Rectal smooth muscle tissue (tissue), 1 donor: ENCODE data around the gene DHRS9.

Source experiments
- H3K27ac ChIP-seq: one replicate; pipeline ENCODE4 v1.7.0; 2013; ENCODE audit warnings: low read depth, low read length, inconsistent platforms
- H3K27me3 ChIP-seq: one replicate; pipeline ENCODE4 v1.7.0; 2013; ENCODE audit warnings: low read length; ENCODE audit not compliant: control insufficient read depth, insufficient read depth
- H3K36me3 ChIP-seq: one replicate; pipeline ENCODE4 v1.7.0; 2013; ENCODE audit warnings: low read length; ENCODE audit not compliant: control insufficient read depth, insufficient read depth
- H3K4me1 ChIP-seq: one replicate; pipeline ENCODE4 v1.7.0; 2013; ENCODE audit warnings: low read length; ENCODE audit not compliant: control insufficient read depth, insufficient read depth
- H3K4me3 ChIP-seq: one replicate; pipeline ENCODE4 v1.7.0; 2013; ENCODE audit warnings: low read length
- H3K9ac ChIP-seq: one replicate; pipeline ENCODE4 v1.7.0; 2013; ENCODE audit warnings: low read length

DHRS9 gene

GRCh38 chr2:169069341-169069740, at the start of gene DHRS9:
Gene DHRS9 (plus strand): TSS chr2:169069563. CDS start chr2:169081582, 12,019 bp downstream.
- Histone ChIP-seq H3K4me3 (peak within 1 kb of the TSS; percentile 42), H3K9ac (no peak within 1 kb of the TSS), H3K4me1 (no peaks in the 10 kb centered on the region), H3K27ac (no peak within 1 kb of the TSS), H3K36me3 (no peaks in the 10 kb centered on the region), H3K27me3 (no peaks in the 10 kb centered on the region)

GRCh38 chr2:169023161-169023560, 46.2 kb upstream of the DHRS9 start:
- H3K4me1 ChIP-seq = no peaks in the 10 kb centered on the region
- no peak overlapping the region for H3K27ac ChIP-seq
- no peaks in the 10 kb centered on the region for H3K36me3 ChIP-seq

DNA sequence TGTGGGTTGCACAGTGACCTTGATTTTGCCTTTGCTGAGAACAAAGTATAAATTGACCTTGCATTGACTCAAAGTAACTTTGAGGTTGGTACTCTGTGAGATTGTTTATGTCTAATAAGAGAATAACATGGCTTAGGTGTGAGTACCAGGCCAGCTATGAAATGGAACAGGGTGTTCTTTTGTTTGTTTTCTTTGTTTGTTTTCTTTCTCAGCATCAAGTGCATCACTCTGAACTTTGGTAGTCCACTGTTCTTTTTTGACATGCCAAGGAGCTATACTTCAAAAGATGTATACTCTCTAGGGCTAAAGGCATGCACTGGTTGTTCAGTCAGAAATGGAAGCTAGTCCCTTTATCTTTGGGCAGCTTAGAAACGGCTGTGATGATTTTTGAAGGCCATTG, 43.3 kb upstream of the DHRS9 start:
- no peak overlapping the region for H3K27ac ChIP-seq

More at GRCh38 chr2:169023161-169023560, 46.2 kb upstream of the DHRS9 start:
- H3K9ac ChIP-seq = no peak overlapping the region
- no peaks in the 10 kb centered on the region for H3K27me3 ChIP-seq
- H3K4me3 ChIP-seq = no peak overlapping the region

GRCh38 chr2:169027234-169027633, 42.1 kb upstream of the DHRS9 start:
- Histone ChIP-seq H3K27me3 (no peaks in the 10 kb centered on the region), H3K27ac (no peak overlapping the region), H3K4me3 (no peak overlapping the region), H3K36me3 (no peaks in the 10 kb centered on the region), H3K9ac (no peak overlapping the region), H3K4me1 (no peaks in the 10 kb centered on the region)

More for the DNA sequence above, 43.3 kb upstream of the DHRS9 start:
- Histone ChIP-seq H3K4me3 (no peak overlapping the region), H3K9ac (no peak overlapping the region), H3K27me3 (no peaks in the 10 kb centered on the region), H3K4me1 (no peaks in the 10 kb centered on the region), H3K36me3 (no peaks in the 10 kb centered on the region)

GRCh38 chr2:169029341-169029740, 40.0 kb upstream of the DHRS9 start:
- H3K4me3 ChIP-seq = no peak overlapping the region
- no peaks in the 10 kb centered on the region for H3K4me1 ChIP-seq
- no peaks in the 10 kb centered on the region for H3K27me3 ChIP-seq
- no peaks in the 10 kb centered on the region for H3K36me3 ChIP-seq
- H3K27ac ChIP-seq = no peak overlapping the region
- H3K9ac ChIP-seq = no peak overlapping the region

- Histone ChIP-seq H3K36me3 (no peaks in the 10 kb centered on the region), H3K4me3 (no peak within 1 kb of the TSS), H3K27ac (no peak within 1 kb of the TSS), H3K9ac (no peak within 1 kb of the TSS), H3K27me3 (no peaks in the 10 kb centered on the region), H3K4me1 (no peaks in the 10 kb centered on the region)
These were observed 38.2 kb upstream of the DHRS9 start, which contains the start of gene ABCB11 for GRCh38 chr2:169031202-169031601. Gene ABCB11 (minus strand): TSS chr2:169031324. CDS start chr2:169018125, 13,199 bp downstream.

DNA sequence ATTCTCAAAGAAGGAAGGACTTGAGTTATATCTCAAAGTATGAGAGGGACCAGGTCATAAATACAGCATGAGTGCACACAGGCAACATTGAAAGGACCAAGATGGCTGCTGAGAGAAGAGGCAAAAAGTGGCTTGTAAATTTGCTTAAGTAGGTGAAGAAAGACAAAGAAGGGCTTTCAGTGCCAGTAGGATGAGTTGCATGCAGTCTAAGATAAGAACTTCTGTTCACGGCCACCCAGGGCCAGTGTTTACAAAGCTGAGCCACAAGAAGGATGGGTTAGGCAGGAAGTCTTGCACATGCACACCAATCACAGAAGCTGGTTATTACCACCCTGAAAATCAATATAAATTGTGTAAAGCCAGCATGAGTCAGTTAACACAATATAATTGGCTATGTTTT, 35.1 kb upstream of the DHRS9 start:
- H3K9ac ChIP-seq = no peak overlapping the region
- H3K27me3 ChIP-seq = no peaks in the 10 kb centered on the region
- H3K27ac ChIP-seq = no peak overlapping the region
- no peaks in the 10 kb centered on the region for H3K4me1 ChIP-seq
- no peak overlapping the region for H3K4me3 ChIP-seq
- no peaks in the 10 kb centered on the region for H3K36me3 ChIP-seq

- Histone ChIP-seq H3K4me3 (no peak overlapping the region), H3K4me1 (no peaks in the 10 kb centered on the region), H3K9ac (no peak overlapping the region), H3K27ac (no peak overlapping the region), H3K27me3 (no peaks in the 10 kb centered on the region), H3K36me3 (no peaks in the 10 kb centered on the region)
These were observed 34.3 kb upstream of the DHRS9 start for GRCh38 chr2:169034984-169035544.

- no peaks in the 10 kb centered on the region for H3K4me1 ChIP-seq
- H3K4me3 ChIP-seq = no peak overlapping the region
- H3K36me3 ChIP-seq = no peaks in the 10 kb centered on the region
- H3K9ac ChIP-seq = no peak overlapping the region
- H3K27me3 ChIP-seq = no peaks in the 10 kb centered on the region
- H3K27ac ChIP-seq = no peak overlapping the region
These were observed 33.5 kb upstream of the DHRS9 start for GRCh38 chr2:169035887-169036286.

GRCh38 chr2:169036736-169037440, 32.5 kb upstream of the DHRS9 start:
- H3K27ac ChIP-seq = no peak overlapping the region
- H3K4me3 ChIP-seq = no peak overlapping the region
- H3K4me1 ChIP-seq = no peaks in the 10 kb centered on the region
- H3K9ac ChIP-seq = no peak overlapping the region
- H3K27me3 ChIP-seq = no peaks in the 10 kb centered on the region
- H3K36me3 ChIP-seq = no peaks in the 10 kb centered on the region

DNA sequence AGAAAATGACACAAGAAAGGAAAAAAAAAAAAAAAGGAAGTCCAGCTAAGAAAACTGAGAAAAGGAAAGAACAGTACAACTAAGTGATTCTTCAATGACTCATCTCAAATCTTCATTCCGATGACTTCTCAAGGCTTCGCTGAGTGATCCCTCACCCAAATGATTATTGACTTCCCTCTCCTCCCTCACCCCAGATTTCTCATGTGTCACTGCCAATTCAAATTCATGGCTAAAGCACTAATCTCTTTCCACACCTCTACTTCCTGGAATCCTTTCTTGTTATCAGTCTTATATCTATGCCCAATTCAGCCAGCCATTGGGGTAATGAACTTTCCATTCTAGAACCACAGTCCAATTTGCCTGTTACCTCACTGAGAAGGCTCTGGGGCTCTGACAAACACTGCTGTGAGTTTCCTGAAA, 31.0 kb upstream of the DHRS9 start:
- no peaks in the 10 kb centered on the region for H3K36me3 ChIP-seq
- no peaks in the 10 kb centered on the region for H3K27me3 ChIP-seq
- H3K4me1 ChIP-seq = no peaks in the 10 kb centered on the region
- H3K9ac ChIP-seq = no peak overlapping the region
- no peak overlapping the region for H3K4me3 ChIP-seq
- no peak overlapping the region for H3K27ac ChIP-seq

DNA sequence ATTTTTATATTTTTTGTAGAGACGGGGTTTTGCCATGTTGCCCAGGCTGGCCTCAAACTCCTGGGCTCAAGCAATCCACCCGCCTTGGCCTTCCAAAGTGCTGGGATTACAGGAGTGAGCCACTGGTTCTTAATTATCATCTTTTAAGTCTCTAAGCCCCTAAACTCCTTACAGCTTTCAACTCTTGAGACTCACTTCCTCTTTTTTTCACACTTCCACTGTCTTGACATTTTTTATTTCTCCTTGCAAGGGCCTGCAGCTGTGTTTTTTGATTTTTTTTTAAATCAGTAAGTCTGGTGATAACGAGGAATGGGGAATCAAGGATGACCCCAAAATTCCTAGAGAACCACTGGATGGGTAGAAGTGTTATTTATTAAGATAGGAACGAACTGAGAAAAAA, 29.7 kb upstream of the DHRS9 start:
- Histone ChIP-seq H3K9ac (no peak overlapping the region), H3K27me3 (no peaks in the 10 kb centered on the region), H3K36me3 (no peaks in the 10 kb centered on the region), H3K4me3 (no peak overlapping the region), H3K27ac (no peak overlapping the region), H3K4me1 (no peaks in the 10 kb centered on the region)

DNA sequence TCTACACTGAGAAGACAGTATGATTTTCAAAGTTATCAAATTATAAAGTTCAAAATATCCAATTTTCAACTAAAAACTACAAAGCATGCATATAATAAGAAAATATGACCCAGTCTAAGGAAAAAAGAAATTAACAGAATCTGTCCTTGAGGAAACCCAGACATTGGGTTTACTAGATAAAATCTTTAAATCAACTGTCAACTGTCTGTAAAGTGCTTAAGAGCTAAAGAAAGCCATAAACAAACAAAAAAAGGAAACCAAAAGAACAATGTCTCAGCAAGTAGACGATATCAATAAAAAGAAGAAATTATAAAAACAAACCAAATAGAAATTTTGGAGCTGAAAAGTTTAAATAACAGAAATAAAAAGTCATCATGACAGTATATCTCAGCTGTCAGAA, 27.8 kb upstream of the DHRS9 start:
- H3K27ac ChIP-seq = no peak overlapping the region
- H3K4me3 ChIP-seq = no peak overlapping the region
- H3K36me3 ChIP-seq = no peaks in the 10 kb centered on the region
- no peaks in the 10 kb centered on the region for H3K4me1 ChIP-seq
- no peak overlapping the region for H3K9ac ChIP-seq
- no peaks in the 10 kb centered on the region for H3K27me3 ChIP-seq
